Activated CD8-positive, alpha-beta memory T cell treated with anti-CD3 and anti-CD28 coated beads for 48 hours (primary cell): ENCODE results near the gene DOCK8.
A peak's percentile ranks its signal among the peaks of the same experiment; 100 is the strongest.

ENCODE experiments used
- DNase-seq, 3 experiments: peaks; one replicate each; pipeline ENCODE4 v3.0.0-alpha.2; 2020; ENCODE audit warnings: low read depth in 2 of 3, low spot score in 2 of 3

DOCK8 gene

GRCh38 chr9:304519-305185 is 90.0 kb downstream of the DOCK8 start:
- DNase-seq: no peak

GRCh38 chr9:306907-307306 is 92.2 kb downstream of the DOCK8 start:
- peak in 2 of 3 experiments; percentile 4 to 14 for DNase-seq

GRCh38 chr9:311841-312240 is 97.2 kb downstream of the DOCK8 start:
- no peak for DNase-seq

GRCh38 chr9:312596-313320 is 98.1 kb downstream of the DOCK8 start:
- no peak for DNase-seq

GRCh38 chr9:316382-316965 is 101.8 kb downstream of the DOCK8 start:
- DNase-seq: no peak

GRCh38 chr9:318646-319045 is 104.0 kb downstream of the DOCK8 start:
- no peak for DNase-seq

- DNase-seq: no peak
Observed at GRCh38 chr9:324971-325370, 110.3 kb downstream of the DOCK8 start.

GRCh38 chr9:326667-327066 is 112.0 kb downstream of the DOCK8 start:
- no peak for DNase-seq

- no peak for DNase-seq
Observed at GRCh38 chr9:328453-328852, 113.8 kb downstream of the DOCK8 start.

- no peak for DNase-seq
Observed at GRCh38 chr9:331197-331596, 116.5 kb downstream of the DOCK8 start.

- no peak for DNase-seq
Observed at GRCh38 chr9:335373-335772, 120.7 kb downstream of the DOCK8 start.

GRCh38 chr9:336039-336438 is 121.4 kb downstream of the DOCK8 start:
- no peak for DNase-seq

GRCh38 chr9:338602-339001 is 123.9 kb downstream of the DOCK8 start:
- no peak for DNase-seq

- DNase-seq: no peak
Observed at GRCh38 chr9:341634-342421, 127.2 kb downstream of the DOCK8 start.

- DNase-seq: no peak
Observed at GRCh38 chr9:343773-344172, 129.1 kb downstream of the DOCK8 start.

- DNase-seq: no peak
Observed at GRCh38 chr9:346111-346571, 131.5 kb downstream of the DOCK8 start.

- no peak for DNase-seq
Observed at GRCh38 chr9:347667-348292, 133.1 kb downstream of the DOCK8 start.

GRCh38 chr9:350384-350783 is 135.7 kb downstream of the DOCK8 start:
- no peak for DNase-seq

GRCh38 chr9:351916-352315 is 137.3 kb downstream of the DOCK8 start:
- no peak for DNase-seq

GRCh38 chr9:353077-353476 is 138.4 kb downstream of the DOCK8 start:
- DNase-seq: no peak

- no peak for DNase-seq
Observed at GRCh38 chr9:354453-354852, 139.8 kb downstream of the DOCK8 start.
